ENCODE measurements around the gene CNOT4.
"Not testable (repeated sequence)": the region's sequence is repeated elsewhere in the genome, so short reads cannot be mapped to it uniquely, and the experiment has no call there.

Gene CNOT4

DNA sequence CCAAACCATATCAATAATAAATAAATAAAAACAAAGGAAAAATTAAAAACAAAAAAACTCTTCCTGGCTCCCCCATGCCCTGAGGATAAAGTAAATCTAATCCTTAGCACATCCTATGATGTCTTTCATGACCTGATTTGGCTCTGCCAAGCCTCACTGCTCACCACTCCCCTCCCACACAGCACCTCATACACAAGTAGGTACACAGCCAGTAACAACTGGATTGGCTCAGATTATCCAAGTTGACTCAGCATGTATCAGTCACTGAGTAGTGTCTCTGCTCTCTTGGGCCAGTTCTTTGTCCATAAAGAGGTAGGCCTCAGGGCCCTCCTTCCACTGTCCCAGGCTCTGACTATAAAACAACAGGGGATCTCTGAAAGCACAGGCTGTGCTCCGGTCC is 176.7 kb downstream of the CNOT4 start:
- DNase-seq (ENCODE audit: low read depth in 1 of 2, low spot score in 1 of 2) = no peak

DNA sequence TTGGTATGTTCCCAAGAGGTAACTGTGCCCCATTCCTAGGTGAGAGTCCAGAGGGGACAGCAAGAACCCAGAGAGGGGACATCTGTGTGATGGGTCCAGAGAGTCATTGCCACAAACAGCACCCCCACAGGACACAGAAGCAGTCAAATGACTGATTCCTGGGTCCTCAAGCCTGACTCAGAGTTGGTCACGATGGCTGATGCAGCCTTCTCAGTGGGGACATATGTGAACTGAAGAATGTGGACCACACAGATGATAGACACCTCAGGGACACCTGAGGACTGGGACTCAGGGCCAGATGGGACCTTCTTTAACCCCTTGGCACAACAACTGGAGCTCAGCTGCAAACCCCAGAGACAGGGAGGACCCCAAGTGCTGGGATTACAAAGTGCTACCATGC is 179.8 kb downstream of the CNOT4 start:
- no peak for DNase-seq (ENCODE audit: low read depth in 1 of 2, low spot score in 1 of 2)

DNA sequence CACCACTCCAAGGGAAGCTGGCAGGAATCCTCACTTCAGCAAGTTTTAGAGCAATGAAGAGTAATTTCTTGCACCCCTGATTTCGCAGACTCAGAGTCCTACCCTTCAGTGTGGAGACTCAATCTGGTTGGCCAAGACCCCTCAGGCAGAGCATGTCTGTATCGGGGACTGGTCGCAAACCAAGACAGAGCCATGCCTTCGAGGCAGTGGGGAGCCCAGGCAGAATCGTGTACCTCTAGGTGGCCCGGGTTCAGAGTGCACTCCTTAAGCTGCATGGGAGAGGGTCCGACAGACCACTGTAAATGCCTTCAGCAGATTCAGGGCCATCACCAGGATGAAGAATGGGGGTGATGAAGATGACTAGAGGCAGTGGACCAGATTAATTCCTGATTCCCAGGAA is 181.4 kb downstream of the CNOT4 start:
- no peak for DNase-seq (ENCODE audit: low read depth in 1 of 2, low spot score in 1 of 2)

DNA sequence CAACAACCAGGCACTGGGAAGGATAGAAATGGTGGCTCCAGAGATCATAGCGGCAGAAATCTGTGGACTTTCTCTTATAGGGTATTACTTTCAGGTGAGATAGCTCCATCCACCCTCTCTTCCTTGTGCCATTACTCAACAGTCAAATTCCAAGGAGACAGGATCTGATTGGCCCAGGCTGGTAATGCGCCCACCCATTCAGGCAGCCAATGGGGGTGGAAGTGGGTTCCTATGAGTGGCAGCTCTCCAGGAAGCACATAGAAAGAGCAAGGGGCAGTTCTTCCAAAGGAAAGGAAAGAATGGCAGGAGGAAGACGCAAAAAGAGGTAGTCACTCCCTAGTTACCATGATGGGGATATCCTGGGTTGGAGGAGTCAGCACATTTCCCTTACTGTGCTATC is 181.8 kb downstream of the CNOT4 start:
- no peak for DNase-seq (ENCODE audit: low read depth in 1 of 2, low spot score in 1 of 2)

DNA sequence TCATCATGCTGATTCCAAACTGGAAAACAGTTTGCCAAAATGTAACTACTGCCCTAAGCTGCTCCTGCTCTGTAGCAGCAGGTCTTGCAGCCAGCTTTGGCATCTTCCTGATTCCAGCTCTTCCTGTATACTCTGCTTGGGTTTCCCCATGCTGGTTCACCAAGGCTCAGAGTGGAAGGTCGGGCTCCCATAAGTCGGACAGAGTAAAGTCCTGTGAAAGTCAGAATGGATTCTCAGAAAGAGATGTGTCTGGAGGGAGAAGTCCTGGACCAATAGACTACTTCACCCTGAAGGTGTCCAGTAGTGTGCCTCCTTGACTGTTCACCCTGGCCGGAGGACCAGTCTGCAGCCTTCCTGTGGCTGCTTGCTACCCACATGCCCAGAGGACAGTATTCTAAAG is 182.4 kb downstream of the CNOT4 start:
- DNase-seq (ENCODE audit: low read depth in 1 of 2, low spot score in 1 of 2) = no peak

DNA sequence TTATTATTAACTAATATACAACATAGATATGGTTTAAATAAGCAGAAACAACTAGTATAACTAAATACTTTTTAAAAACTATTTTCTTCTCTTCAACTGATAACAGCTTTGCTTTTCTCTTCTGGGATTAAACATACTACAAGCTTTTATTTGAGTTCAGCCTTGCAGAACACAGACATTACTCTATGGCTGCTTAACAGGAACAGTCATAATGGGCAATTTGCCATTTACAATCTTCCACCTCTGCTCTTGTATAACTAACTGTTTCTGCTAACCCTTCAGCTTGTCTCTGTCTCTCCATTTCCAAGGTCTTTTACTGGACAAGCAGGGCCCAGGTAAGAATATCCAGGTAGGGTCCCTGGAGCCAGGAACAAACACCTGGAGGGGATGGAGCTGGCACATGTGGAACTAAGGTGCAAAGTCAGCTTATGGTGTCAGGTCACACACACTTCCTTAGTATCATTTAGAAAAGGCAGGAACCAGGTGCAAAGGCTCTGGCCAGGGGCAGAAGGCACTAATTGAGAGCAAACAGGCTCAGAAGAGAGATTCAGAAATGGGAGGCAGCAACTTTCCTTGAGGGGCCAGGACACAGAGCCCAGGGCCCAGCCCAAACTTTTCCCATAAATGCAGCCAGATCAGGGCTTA is 183.1 kb downstream of the CNOT4 start:
- no peak for DNase-seq (ENCODE audit: low read depth in 1 of 2, low spot score in 1 of 2)

DNA sequence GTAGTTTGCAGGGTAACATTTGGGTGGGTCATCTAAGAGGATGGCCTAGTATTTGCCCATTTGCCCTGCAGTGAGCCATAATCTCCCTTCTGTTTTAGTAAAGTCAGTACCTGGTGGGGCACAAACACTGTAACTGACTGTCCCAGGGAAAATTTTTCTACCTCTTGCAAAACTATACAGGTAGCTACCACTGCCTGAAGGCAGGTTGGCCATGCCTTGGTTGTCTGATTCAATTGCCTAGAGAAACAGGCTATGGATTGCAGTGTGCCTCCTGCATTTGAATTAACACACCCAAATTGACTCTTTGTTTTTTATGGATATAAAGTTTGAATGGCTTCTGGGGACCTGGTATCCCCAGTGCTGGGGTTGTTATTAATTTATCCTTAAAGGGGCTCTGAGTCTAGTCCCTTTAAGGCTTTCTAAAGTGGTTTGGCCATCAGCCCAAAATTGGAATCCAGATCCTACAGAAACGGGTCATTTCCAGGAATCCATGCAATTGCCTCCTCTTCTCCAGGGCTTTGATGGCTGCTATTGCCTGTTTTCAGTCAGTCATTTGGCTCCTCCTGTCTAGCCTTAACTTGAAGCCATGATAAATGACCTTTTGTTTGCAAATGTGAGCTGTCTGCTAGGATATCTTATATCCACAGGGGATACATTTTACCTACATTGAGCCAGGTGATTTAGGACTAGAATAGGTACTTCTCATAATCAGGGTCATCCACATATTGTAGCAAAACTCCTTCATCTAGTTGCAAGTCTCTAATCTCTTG is 187.1 kb downstream of the CNOT4 start:
- no peak for DNase-seq (ENCODE audit: low read depth in 1 of 2, low spot score in 1 of 2)

DNA sequence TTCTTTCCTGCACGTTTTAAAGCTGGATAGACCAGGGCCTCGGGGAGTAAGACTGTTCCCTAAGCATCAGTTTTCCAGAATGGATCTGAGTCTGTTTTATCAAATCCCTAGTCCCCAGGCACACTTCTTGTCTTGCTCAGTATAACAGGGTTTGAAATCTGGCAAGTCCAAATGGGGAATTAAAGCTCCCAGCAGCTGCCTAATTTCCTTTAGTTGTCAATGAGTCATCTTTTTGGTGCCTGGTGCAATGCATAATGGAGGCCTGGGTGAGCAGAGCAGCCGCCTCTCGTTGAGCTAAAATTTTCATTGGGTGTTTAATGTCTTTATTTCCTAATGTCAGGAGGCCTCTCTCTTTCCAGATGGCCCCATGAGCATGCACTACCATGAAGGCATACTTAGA is 188.3 kb downstream of the CNOT4 start:
- DNase-seq (ENCODE audit: low read depth in 1 of 2, low spot score in 1 of 2) = no peak

DNA sequence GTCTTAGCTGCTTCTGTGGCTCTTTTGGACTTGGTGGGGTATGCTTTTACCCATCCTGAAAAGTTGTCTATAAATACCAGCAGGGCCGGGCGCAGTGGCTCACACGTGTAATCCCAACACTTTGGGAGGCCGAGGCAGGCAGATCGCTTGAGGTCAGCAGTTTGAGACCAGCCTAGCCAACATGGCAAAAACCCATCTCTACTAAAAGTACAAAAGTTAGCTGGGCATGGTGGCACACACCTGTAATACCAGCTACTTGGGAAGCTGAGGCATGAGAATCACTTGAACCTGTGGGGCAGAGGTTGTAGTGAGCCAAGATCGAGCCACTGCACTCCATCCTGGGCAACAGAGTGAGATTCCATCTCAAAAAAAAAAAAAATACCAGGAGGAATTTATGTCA is 188.9 kb downstream of the CNOT4 start:
- not testable (repeated sequence) for DNase-seq (ENCODE audit: low read depth in 1 of 2, low spot score in 1 of 2)

DNA sequence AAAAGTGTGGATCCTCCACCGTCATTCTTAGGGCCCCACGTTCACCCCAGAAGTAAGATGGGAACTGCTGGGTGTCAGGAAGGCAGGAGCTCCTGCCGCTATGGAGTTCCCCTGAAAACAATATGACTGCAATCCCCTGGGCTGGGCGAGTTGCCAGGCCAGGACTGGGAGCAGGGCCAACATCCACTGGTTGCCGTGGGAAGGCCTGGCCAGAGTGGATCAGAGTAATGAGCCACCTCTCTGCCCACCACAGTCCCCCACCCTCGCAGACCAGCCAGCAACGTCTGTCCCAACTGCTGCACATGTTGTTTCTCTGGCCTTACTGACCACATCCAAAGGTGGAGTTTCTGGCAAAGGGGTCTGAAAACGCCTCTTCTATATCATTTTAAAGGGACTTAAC is 189.6 kb downstream of the CNOT4 start:
- no peak for DNase-seq (ENCODE audit: low read depth in 1 of 2, low spot score in 1 of 2)

DNA sequence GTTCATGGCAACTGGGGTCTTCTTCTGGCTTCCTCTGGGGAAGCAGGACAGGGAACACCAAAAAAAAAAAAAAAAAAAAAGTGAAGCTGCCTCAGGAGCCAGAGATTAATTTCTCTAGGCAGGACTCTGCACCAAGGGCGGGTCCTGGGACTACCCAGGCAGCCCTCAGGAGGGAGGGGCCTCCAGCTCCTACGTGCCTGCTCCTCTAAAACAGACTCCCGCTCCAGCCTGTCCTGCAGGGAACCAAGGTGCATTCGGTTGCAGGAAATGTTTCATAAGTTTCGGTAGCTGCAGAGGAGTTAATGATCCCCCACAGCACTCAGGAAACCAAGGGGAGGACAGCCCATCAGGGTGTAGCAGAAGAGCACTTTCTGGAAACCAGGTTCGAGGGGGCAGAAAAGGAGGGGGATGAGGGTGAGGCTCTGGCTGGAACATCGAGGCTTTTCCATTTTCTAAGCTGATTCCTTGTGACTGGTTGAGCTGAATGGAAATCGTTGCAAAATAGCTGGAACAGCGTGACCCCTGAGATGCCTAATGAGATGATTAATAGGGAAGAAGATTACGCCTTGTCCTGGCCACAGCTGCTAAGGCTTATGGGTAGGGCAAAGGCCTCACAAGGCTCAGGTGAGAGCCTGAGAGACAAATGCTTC is 192.1 kb downstream of the CNOT4 start:
- DNase-seq (ENCODE audit: low read depth in 1 of 2, low spot score in 1 of 2) = no peak

DNA sequence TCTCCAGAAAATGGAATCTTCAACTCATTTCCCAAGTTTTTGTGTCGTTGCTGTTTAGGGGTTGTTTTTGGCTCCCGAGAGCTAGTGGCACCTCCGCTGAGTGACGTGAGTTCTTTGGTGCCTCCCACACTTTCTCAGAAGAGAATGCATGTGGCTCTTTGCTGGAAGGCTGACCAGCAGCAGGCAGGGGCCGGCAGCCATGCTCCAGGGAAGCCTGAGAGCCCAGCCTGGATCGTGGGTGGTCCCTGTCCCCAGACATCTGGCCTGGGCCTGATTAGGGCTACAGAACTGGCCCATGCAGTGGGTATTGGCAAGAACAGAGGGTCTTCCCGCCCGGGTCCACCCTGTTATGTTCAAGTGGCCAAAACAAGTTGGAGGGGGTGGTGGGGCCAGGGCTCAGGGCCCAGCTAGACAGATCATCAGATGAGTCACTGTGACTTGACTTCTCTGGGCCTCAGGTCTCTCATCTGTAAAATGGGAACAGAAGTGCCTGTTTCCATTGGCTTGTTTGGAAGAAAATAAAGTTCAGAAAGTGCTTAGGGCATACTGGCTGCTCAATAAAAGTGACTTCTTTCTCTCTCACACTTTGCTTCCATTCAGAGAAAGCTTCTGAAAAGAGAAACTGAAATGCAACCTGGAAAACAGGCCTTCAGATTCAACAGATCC is 193.1 kb downstream of the CNOT4 start:
- DNase-seq (ENCODE audit: low read depth in 1 of 2, low spot score in 1 of 2) = no peak

DNA sequence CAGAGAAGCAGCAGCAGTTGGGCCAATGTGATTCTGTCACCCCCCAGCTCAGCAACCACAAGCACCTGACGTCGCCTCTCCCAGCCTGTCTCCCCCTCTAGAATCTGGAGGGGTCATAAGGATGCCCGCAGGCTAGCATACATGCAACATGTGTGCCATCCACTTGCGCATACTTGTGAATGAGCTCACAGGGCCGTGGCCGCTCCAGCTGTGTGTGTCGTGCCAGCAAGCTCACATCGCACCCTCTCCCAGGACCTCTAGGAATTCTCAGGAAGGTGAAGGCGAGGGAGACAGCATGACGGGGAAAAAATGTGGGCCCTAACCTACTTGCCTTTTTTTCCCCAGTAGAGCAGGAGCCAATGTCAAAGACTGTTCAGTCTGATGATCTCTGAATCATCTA is 195.9 kb downstream of the CNOT4 start:
- no peak for DNase-seq (ENCODE audit: low read depth in 1 of 2, low spot score in 1 of 2)

Data from activated T-helper 1 cell treated with anti-CD3 and anti-CD28 coated beads, Interleukin-2, amount 50 U/mL, for 16 hours (primary cell).